ENCODE data around the gene AUP1. TPM values are rescaled to one million over a fixed set of nuclear protein-coding genes. Genes with fewer than 3 reads are reported as not detected.
A peak's percentile ranks its signal among the peaks of the same experiment; 100 is the strongest.

Gene AUP1
- total and polyA plus RNA-seq, 9 of the 15 experiments (the other 6 are each of a cell fraction or from before 2014, with no cell fraction given): 70.7 to 245 (median 165) TPM

DNA sequence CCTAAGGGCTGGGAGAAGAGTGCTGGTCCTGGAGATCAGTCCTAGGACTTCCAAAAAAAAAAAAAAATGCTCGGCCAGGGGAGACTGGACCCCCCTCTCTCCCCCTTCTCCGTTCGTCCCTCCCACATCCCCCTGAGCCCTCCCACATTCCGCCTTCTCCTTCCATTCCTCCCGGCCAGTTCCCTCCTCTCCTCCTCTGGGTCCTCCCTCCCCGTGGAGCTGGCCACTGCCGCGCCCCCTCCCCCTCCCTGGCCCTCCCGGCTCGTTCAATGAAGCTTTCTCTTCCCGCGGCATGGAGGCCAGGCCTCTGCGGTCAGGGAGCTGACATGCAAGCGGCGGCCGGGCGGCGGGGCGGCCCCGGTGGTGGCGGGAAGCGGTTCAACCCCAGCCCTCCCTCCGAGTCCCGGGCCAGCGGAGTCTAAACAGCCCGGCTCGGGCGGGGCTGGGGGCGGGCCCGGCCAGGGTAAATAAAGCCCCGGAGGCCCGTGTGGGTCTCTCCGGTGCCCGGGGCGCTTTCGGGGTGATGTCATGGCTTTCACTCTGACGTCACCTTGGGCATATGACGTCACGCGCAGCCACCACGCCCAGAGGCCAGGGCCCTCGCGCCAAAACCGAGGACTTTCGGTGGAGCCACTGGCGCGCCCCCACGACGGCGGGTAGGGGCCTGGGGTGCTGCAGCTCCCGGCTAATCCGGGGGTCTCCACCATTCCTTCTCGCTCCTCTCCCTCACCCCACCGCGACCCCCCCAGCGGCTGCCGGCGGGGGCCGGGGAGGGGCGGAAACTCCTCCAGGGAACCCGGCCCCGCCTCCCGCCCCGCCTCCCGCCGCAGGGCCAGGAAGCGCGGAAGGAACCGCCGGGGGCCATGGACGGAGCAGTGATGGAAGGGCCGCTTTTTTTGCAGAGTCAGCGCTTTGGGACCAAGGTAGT is 24.6 kb upstream of the AUP1 start, which contains the start of the genes DOK1 and LOXL3 (continued):
- TF ChIP-seq, protein P1, sequence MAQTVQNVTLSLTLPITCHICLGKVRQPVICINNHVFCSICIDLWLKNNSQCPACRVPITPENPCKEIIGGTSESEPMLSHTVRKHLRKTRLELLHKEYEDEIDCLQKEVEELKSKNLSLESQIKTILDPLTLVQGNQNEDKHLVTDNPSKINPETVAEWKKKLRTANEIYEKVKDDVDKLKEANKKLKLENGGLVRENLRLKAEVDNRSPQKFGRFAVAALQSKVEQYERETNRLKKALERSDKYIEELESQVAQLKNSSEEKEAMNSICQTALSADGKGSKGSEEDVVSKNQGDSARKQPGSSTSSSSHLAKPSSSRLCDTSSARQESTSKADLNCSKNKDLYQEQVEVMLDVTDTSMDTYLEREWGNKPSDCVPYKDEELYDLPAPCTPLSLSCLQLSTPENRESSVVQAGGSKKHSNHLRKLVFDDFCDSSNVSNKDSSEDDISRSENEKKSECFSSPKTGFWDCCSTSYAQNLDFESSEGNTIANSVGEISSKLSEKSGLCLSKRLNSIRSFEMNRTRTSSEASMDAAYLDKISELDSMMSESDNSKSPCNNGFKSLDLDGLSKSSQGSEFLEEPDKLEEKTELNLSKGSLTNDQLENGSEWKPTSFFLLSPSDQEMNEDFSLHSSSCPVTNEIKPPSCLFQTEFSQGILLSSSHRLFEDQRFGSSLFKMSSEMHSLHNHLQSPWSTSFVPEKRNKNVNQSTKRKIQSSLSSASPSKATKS (CRISPR knock-in tag; IDR thresholded peaks at IDR 0.05): no peak
- TF ChIP-seq SPI1 (IDR thresholded peaks at IDR 0.05; ENCODE audit: borderline replicate concordance, low read depth, low read length): peak; percentile 7; the same call in 1 of the 2 replicates
- TF ChIP-seq ZFX (CRISPR knock-in tag; IDR thresholded peaks at IDR 0.05): peak; percentile 75
- TF ChIP-seq JUNB (CRISPR knock-in tag; conservative IDR thresholded peaks at IDR 0.05): peak; percentile 96
- TF ChIP-seq SIN3A (IDR thresholded peaks at IDR 0.05; ENCODE audit: borderline replicate concordance in 2 of 2, control insufficient read depth in 1 of 2, low read depth in 2 of 2, low read length in 2 of 2): peak in 1 of 2 experiments; percentile 56; a peak in 1 of 4 replicates
- peak; percentile 22 for TF ChIP-seq CCNT2 (IDR thresholded peaks at IDR 0.05; ENCODE audit: borderline replicate concordance, extremely low read depth, insufficient read length, low read depth, low read length)
- TF ChIP-seq, protein P2, sequence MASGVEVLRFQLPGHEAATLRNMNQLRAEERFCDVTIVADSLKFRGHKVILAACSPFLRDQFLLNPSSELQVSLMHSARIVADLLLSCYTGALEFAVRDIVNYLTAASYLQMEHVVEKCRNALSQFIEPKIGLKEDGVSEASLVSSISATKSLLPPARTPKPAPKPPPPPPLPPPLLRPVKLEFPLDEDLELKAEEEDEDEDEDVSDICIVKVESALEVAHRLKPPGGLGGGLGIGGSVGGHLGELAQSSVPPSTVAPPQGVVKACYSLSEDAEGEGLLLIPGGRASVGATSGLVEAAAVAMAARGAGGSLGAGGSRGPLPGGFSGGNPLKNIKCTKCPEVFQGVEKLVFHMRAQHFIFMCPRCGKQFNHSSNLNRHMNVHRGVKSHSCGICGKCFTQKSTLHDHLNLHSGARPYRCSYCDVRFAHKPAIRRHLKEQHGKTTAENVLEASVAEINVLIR (CRISPR knock-in tag; IDR thresholded peaks at IDR 0.05): peak; percentile 99
- TF ChIP-seq, protein P3, sequence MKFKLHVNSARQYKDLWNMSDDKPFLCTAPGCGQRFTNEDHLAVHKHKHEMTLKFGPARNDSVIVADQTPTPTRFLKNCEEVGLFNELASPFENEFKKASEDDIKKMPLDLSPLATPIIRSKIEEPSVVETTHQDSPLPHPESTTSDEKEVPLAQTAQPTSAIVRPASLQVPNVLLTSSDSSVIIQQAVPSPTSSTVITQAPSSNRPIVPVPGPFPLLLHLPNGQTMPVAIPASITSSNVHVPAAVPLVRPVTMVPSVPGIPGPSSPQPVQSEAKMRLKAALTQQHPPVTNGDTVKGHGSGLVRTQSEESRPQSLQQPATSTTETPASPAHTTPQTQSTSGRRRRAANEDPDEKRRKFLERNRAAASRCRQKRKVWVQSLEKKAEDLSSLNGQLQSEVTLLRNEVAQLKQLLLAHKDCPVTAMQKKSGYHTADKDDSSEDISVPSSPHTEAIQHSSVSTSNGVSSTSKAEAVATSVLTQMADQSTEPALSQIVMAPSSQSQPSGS (CRISPR knock-in tag; IDR thresholded peaks at IDR 0.05): peak; percentile 86; the same call in 1 of the 2 replicates
- TF ChIP-seq MAFG (tag; conservative IDR thresholded peaks at IDR 0.05): peak; percentile 99
- peak; percentile 100 for TF ChIP-seq ZNF316 (IDR thresholded peaks at IDR 0.05)
- TF ChIP-seq, protein P4, sequence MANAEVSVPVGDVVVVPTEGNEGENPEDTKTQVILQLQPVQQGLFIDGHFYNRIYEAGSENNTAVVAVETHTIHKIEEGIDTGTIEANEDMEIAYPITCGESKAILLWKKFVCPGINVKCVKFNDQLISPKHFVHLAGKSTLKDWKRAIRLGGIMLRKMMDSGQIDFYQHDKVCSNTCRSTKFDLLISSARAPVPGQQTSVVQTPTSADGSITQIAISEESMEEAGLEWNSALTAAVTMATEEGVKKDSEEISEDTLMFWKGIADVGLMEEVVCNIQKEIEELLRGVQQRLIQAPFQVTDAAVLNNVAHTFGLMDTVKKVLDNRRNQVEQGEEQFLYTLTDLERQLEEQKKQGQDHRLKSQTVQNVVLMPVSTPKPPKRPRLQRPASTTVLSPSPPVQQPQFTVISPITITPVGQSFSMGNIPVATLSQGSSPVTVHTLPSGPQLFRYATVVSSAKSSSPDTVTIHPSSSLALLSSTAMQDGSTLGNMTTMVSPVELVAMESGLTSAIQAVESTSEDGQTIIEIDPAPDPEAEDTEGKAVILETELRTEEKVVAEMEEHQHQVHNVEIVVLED (CRISPR knock-in tag; IDR thresholded peaks at IDR 0.05): no peak
- TF ChIP-seq, protein P5, sequence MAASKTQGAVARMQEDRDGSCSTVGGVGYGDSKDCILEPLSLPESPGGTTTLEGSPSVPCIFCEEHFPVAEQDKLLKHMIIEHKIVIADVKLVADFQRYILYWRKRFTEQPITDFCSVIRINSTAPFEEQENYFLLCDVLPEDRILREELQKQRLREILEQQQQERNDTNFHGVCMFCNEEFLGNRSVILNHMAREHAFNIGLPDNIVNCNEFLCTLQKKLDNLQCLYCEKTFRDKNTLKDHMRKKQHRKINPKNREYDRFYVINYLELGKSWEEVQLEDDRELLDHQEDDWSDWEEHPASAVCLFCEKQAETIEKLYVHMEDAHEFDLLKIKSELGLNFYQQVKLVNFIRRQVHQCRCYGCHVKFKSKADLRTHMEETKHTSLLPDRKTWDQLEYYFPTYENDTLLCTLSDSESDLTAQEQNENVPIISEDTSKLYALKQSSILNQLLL (CRISPR knock-in tag; IDR thresholded peaks at IDR 0.05; ENCODE audit: borderline replicate concordance): no peak
- no peak for TF ChIP-seq SRSF7 (optimal IDR thresholded peaks at IDR 0.05; ENCODE audit: low read depth, low read length)

Measured in K562 (cell line).